HG03439 (cell line): ENCODE results near the gene NRXN3.

Experiments
- ATAC-seq: cut with Tn5 transposase; IDR thresholded peaks from one replicate; pipeline ENCODE4 v1.9.1; 2021; ENCODE audit warnings: mild to moderate bottlenecking, moderate library complexity; ENCODE audit not compliant: unreplicated experiment

The NRXN3 gene

DNA sequence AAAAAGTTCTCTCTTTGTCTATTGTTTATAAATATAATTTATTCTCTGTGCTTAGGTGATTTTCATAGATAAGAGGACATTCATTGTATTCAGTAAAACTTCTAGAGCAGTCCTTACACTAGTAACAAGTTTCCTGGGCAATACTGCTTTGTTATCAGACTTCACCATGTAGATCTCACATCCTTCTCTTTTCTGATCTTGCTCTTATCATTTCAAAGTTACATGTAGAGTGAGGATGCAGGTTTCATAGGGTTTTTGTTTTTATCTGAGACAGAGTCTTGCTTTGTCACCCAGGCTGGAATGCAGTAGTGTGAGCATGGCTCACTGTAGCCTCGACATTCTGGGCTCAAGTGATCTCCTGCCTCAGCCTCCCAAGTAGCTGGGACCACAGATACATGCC lies 1251.6 kb downstream of the NRXN3 start:
- ATAC-seq = no peak

- no peak for ATAC-seq
These were observed 1254.3 kb downstream of the NRXN3 start for GRCh38 chr14:79424462-79424861.

DNA sequence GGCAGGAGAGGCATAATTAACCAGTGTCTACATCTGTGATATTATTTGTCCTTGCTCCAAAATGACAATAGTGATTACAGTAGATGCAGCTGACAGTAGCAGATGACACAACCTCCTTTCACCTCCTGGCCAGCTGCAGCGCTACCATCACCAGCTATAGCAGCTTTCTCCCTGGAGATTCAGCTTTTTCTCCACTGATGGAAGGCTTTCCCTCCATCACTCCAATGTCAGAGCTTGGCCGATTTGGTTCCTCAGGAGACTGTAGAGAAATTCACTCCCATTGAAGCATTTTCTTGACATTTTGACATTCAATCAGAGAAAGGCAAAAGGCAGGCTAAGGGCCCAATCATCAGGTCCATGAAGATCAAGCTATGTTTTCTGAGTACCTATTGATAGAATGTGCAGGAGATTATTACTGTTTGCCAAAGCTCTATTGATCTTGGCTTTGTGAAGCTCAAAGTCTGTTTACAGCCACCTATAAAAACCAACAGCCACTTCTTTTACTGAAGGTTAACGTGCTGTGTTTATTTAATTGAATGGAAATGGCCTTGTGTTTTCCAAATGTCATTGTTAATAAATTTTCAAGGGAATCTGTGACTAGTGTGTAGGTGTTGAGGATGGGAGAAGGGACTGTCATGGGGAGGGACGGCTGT lies 1256.1 kb downstream of the NRXN3 start:
- no peak for ATAC-seq

DNA sequence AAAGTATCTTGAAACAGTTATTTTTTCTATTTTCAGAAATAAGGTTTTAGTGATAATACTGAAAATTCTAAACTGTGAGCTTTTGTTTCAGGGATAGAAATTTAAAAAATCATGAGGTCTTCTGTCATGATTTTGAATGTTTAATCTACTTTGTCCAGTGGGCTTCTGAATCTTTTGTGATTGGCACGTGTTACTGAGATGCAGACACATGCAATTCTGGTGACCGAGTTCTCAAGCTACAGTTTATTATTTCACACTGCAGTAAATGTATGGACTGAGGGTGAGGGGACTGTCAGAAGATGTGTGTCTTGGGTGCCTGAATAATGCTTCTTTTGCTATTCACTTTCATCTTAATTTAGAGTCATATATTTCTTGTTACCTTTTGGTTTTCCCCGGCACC lies 1262.5 kb downstream of the NRXN3 start:
- ATAC-seq = no peak

DNA sequence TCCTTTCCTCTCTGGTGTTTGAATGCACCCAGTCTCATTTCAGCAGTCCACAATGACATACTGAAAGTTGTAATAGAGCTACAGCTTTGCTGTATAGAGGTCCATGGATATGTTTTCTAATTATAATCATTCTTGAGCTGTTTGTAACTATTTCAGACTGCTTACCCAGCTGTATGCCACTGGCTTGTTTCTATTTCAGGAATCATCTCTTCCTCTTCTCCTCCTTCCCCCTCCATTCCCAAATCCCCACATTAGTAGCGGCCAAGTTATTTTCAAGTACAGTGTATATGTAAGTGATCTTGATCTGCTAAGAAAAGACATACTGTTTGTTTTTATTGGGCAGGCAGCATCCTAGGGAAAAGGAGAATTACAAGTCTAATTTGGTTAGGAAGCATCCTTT lies 1266.2 kb downstream of the NRXN3 start:
- no peak for ATAC-seq

DNA sequence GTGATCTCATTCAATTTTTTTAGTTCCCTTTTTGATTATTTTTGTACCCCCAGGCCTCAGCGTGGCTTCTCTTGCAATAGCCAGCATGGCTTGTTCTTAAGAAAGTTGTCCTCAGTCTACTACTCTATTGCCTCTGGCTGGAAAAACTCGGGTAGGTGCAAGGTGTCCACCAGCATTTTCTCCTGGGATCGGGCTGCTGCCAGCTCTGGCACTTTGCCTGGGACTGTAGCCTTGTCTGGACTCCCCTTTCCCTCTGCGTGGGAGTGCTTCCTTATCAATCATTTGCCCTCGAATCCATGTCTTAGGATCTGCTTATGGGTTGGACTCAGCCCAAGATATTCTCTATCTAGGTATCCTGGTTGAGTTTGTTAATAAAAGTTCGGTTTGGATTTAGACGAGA lies 1267.8 kb downstream of the NRXN3 start:
- ATAC-seq = no peak

DNA sequence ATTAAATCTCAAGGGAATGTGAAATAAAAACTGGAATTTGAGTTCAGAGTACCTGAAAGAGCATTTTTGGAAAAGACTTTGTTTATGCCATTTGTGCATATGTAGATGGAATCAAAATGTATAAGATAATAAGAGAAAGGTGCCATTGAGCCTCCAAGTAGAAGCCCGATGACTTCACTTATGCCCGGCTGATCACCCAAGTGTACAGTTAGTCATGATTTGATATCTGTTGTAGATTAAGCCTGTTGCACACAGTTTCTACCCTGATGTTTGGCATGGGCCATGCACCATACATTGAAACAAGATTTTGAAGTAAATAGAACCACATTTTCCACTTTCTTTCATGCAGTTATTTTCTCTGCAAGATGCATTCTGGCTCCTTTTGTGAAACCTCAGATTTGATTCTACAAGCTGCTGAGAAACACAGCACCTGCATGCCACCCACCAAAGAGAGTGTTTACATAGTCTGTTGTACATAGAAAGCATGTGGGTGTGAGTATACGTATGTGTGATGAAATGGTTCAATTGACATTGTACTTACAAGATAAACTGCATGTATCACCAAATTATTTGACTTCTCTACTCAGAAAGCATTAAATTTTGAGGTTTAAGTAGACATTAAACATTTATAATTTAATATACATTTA lies 1268.6 kb downstream of the NRXN3 start:
- no peak for ATAC-seq

DNA sequence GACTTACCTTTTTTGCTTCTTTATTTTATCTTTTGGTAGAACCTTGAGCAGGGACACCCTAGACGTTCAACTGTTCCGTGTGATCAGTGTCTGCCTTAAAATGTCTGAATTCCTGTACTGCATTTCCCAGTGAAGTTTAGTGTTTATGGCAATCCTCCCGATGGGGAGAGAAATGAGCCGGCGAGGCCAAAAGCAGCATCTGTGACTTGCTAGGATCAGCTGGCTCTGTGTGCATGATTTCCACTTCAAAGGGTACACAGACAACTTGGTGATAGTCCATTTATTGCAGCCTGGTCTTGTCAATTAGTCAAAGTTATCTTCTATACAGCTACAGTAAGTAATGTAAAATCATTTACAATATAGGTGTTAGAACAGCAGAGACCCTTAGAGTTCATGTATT lies 1272.6 kb downstream of the NRXN3 start:
- no peak for ATAC-seq

- ATAC-seq = no peak
These were observed 1273.4 kb downstream of the NRXN3 start for GRCh38 chr14:79443602-79444001.

- no peak for ATAC-seq
These were observed 1278.8 kb downstream of the NRXN3 start for GRCh38 chr14:79448960-79449359.

- no peak for ATAC-seq
These were observed 1281.4 kb downstream of the NRXN3 start for GRCh38 chr14:79451601-79452000.

DNA sequence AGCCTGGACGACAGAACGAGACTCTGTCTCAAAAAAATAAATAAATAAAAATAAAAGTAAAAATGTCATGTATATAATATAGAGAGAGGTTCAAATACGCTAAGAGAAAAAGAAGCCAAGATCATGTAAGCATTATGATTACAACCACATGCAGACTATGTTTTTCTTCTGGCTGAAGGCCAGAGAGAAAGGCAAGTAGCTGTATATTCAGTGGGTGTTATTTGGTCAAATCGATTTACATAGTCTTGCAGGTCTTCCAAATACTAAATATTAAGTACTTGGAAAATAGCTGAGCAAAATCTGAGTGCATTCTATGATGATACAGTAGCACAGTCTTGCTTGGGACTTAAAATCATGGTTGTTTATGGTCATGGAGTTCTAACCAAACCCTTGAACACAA lies 1283.1 kb downstream of the NRXN3 start:
- no peak for ATAC-seq

DNA sequence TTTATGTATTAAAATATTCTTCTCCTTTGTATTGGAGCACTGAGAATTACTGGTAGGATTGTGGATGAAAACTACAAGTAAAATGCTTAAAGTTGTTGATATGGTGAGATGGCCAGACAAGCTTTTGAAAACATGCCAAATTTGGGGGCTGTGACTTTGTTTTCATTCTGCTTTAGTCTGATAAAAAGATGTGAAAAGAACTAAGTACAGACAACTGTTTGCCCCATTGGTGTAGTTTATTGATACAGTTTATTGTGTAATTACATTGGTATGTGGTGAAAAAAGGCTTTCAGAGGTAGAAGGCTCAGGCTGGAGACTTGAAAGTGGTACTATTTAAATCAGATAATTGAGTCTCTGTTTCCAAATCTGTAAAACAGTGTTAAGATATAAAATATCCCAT lies 1294.3 kb downstream of the NRXN3 start:
- no peak for ATAC-seq

- no peak for ATAC-seq
These were observed 1295.5 kb downstream of the NRXN3 start for GRCh38 chr14:79465651-79466050.

DNA sequence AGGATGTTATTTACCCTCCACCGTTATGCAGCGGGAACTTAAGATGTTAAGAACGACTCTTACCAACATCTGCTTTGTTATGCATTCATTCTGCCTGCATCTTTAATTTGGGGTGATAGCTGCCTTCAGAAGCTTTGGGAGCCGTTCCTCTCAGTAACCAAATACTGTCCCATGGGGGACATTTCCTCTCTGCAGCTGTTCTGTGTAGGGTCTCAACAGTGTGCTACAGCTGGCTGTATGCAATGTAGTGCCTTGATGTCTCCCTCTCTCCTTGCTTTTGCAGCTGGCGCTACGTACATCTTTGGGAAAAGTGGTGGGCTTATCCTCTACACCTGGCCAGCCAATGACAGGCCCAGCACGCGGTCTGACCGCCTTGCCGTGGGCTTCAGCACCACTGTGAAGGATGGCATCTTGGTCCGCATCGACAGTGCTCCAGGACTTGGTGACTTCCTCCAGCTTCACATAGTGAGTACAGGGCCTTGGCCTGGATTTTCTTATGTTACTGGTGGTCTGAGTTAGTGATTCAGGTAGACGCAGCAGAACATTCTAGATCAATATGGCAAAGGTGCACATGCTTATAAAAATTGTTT lies 1296.9 kb downstream of the NRXN3 start:
- ATAC-seq = no peak

DNA sequence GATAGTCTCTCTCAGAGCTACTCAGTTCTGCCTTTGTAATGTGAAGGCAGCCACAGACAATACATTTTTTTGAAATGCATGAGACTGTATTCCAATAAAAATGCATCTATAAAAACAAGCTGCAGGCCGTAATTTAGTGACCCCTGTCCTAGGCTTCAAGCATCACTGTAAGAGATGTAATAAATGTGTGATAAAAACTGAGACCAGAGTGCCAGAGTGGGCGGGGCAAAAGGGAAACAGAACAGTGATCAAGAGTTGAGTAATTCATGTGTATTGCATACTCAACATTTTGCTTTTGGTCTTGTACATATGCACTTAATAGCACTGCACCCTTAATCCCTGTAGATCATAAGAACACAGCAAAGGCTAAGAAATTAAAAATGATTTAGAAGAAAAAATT lies 1297.7 kb downstream of the NRXN3 start:
- ATAC-seq = no peak

GRCh38 chr14:79468486-79468885 lies 1298.3 kb downstream of the NRXN3 start:
- no peak for ATAC-seq

DNA sequence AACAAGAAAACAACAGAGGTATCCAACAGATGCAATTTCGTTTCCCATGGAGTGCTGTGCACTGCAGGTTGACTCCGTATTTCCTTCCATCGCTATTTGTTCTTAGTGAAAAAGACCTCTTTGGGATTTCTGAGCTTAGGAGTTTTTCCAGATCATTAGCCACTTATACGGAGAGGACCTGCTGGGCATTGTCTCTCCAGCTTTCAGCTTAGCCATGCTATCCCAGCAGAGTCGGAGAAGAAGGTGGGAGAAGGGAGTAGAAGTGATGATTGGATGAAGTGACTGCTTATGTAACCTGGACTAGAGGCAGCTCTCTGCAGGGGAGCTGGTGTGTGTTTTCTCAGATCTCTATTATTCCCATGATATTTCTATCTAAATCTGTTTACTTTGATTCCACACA lies 1303.5 kb downstream of the NRXN3 start:
- ATAC-seq = no peak

DNA sequence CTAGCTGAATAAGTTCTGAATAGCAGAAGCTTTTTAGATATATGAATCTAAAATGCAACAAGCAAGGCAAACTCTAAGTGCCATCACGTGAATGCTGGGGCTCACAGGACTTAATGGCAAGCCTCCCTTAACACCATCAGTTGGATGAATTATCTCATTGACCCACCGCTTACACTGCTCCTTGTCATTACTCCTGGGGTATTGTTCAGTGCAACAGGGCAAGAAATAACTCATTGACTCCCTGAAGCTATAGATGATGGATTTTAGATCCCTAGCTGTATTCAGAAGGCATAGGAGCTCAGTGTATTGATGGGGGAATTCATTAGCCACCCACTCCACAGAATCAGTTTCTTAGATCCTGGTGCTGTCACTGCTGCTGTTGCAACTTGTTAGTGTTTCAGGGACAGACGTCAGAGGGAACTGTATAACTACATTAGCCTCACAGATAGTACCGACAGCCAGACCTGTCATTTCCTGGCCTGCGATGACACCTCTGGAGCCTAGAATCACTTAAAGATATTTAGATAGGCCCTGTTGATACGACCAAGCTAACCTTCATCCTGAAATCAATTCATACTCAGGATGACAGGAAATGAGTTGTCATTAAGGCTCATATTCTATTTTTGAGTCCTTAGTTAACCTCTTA lies 1305.8 kb downstream of the NRXN3 start:
- no peak for ATAC-seq

DNA sequence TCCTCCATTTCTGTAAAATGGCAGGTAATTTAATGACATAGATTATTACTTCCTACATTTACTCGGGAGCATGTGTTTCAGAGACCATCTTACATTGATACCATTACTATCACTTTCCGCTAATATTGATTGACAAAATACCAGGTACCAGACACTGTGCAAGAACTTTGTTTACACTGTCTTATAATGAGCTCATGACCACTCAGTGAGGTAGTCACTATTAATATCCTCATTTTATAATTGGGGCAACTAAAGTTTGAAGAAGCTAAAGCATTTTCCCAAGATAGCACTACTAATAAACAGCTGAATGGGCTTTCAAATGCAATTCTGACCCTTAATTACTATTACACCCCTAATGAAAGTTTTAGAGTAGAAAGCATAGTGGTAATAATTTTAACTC lies 1306.4 kb downstream of the NRXN3 start:
- no peak for ATAC-seq

DNA sequence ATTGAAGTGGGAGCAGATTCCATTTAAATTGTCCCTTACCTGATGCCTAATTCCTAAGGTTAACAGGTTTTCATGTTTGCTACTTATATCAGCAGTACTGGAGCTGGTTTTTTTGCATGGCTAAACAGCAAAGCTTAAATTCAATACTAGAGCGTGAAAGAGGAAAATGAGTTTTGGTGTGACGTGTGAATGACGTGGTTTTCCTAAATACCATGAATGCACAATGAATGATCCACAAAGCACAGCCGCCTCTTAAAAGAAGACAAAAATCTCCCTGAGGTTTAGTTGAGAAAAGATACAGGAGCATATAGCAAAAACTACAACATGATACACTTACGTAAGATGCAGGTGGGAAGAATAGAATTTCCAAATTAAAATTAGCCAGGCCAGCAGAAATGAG lies 1310.0 kb downstream of the NRXN3 start:
- no peak for ATAC-seq

- ATAC-seq = no peak
These were observed 1312.7 kb downstream of the NRXN3 start for GRCh38 chr14:79482825-79483224.
